ENCODE data around the gene STK17B. TPM values are rescaled to one million over a fixed set of nuclear protein-coding genes. Genes with fewer than 3 reads are reported as not detected.
A peak's percentile ranks its signal among the peaks of the same experiment; 100 is the strongest.

STK17B gene
- total and polyA plus RNA-seq, 9 of the 15 experiments (the other 6 are each of a cell fraction or from before 2014, with no cell fraction given): 2.3 to 17.7 (median 8.5) TPM

GRCh38 chr2:196177124-196177523, 5.7 kb upstream of the STK17B start (continued):
- TF ChIP-seq, protein P1, sequence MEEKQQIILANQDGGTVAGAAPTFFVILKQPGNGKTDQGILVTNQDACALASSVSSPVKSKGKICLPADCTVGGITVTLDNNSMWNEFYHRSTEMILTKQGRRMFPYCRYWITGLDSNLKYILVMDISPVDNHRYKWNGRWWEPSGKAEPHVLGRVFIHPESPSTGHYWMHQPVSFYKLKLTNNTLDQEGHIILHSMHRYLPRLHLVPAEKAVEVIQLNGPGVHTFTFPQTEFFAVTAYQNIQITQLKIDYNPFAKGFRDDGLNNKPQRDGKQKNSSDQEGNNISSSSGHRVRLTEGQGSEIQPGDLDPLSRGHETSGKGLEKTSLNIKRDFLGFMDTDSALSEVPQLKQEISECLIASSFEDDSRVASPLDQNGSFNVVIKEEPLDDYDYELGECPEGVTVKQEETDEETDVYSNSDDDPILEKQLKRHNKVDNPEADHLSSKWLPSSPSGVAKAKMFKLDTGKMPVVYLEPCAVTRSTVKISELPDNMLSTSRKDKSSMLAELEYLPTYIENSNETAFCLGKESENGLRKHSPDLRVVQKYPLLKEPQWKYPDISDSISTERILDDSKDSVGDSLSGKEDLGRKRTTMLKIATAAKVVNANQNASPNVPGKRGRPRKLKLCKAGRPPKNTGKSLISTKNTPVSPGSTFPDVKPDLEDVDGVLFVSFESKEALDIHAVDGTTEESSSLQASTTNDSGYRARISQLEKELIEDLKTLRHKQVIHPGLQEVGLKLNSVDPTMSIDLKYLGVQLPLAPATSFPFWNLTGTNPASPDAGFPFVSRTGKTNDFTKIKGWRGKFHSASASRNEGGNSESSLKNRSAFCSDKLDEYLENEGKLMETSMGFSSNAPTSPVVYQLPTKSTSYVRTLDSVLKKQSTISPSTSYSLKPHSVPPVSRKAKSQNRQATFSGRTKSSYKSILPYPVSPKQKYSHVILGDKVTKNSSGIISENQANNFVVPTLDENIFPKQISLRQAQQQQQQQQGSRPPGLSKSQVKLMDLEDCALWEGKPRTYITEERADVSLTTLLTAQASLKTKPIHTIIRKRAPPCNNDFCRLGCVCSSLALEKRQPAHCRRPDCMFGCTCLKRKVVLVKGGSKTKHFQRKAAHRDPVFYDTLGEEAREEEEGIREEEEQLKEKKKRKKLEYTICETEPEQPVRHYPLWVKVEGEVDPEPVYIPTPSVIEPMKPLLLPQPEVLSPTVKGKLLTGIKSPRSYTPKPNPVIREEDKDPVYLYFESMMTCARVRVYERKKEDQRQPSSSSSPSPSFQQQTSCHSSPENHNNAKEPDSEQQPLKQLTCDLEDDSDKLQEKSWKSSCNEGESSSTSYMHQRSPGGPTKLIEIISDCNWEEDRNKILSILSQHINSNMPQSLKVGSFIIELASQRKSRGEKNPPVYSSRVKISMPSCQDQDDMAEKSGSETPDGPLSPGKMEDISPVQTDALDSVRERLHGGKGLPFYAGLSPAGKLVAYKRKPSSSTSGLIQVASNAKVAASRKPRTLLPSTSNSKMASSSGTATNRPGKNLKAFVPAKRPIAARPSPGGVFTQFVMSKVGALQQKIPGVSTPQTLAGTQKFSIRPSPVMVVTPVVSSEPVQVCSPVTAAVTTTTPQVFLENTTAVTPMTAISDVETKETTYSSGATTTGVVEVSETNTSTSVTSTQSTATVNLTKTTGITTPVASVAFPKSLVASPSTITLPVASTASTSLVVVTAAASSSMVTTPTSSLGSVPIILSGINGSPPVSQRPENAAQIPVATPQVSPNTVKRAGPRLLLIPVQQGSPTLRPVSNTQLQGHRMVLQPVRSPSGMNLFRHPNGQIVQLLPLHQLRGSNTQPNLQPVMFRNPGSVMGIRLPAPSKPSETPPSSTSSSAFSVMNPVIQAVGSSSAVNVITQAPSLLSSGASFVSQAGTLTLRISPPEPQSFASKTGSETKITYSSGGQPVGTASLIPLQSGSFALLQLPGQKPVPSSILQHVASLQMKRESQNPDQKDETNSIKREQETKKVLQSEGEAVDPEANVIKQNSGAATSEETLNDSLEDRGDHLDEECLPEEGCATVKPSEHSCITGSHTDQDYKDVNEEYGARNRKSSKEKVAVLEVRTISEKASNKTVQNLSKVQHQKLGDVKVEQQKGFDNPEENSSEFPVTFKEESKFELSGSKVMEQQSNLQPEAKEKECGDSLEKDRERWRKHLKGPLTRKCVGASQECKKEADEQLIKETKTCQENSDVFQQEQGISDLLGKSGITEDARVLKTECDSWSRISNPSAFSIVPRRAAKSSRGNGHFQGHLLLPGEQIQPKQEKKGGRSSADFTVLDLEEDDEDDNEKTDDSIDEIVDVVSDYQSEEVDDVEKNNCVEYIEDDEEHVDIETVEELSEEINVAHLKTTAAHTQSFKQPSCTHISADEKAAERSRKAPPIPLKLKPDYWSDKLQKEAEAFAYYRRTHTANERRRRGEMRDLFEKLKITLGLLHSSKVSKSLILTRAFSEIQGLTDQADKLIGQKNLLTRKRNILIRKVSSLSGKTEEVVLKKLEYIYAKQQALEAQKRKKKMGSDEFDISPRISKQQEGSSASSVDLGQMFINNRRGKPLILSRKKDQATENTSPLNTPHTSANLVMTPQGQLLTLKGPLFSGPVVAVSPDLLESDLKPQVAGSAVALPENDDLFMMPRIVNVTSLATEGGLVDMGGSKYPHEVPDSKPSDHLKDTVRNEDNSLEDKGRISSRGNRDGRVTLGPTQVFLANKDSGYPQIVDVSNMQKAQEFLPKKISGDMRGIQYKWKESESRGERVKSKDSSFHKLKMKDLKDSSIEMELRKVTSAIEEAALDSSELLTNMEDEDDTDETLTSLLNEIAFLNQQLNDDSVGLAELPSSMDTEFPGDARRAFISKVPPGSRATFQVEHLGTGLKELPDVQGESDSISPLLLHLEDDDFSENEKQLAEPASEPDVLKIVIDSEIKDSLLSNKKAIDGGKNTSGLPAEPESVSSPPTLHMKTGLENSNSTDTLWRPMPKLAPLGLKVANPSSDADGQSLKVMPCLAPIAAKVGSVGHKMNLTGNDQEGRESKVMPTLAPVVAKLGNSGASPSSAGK (IDR thresholded peaks at IDR 0.05): no peak
- TF ChIP-seq ZKSCAN8 (CRISPR knock-in tag; IDR thresholded peaks at IDR 0.05) (no peak), PCBP2 (IDR thresholded peaks at IDR 0.05; ENCODE audit: low read depth, low read length, poor library complexity, severe bottlenecking) (no peak), TGIF2 (CRISPR knock-in tag; IDR thresholded peaks at IDR 0.05) (no peak), HDAC6 (IDR thresholded peaks at IDR 0.05; ENCODE audit: low read depth, low read length) (no peak), CBX3 (IDR thresholded peaks at IDR 0.05; ENCODE audit: borderline replicate concordance in 1 of 2, low read length in 2 of 2) (peak in 1 of 2 experiments; percentile 54; a peak in 1 of 3 replicates), MTA1 (IDR thresholded peaks at IDR 0.05; ENCODE audit: borderline replicate concordance) (no peak), ZBED1 (IDR thresholded peaks at IDR 0.05) (no peak), CEBPG (CRISPR knock-in tag; IDR thresholded peaks at IDR 0.05) (no peak), CEBPG (tag; conservative IDR thresholded peaks at IDR 0.05 in 1 of 2, IDR thresholded peaks at IDR 0.05 in 1 of 2) (no peak), MBD2 (IDR thresholded peaks at IDR 0.05; ENCODE audit: borderline replicate concordance, low read depth) (peak; percentile 49; the same call in 1 of the 2 replicates), HMGN3 (IDR thresholded peaks at IDR 0.05; ENCODE audit: borderline replicate concordance, extremely low read depth, insufficient read length, low read depth, low read length) (peak; percentile 57), MED1 (CRISPR knock-in tag; IDR thresholded peaks at IDR 0.05; ENCODE audit: borderline replicate concordance) (no peak), XRCC3 (IDR thresholded peaks at IDR 0.05) (no peak), FOXP1 (CRISPR knock-in tag; IDR thresholded peaks at IDR 0.05) (no peak), THAP7 (CRISPR knock-in tag; IDR thresholded peaks at IDR 0.05) (no peak), KAT8 (IDR thresholded peaks at IDR 0.05; ENCODE audit: low read depth) (no peak), ZNF77 (CRISPR knock-in tag; IDR thresholded peaks at IDR 0.05) (no peak), CHD1 (IDR thresholded peaks at IDR 0.05; ENCODE audit: low read length) (no peak)
